Measurements from ENCODE around the gene COL20A1. TPM values are rescaled to one million over a fixed set of nuclear protein-coding genes. Genes with fewer than 3 reads are reported as not detected.

Gene COL20A1
- total RNA-seq, 4 donors from 2014 or later: 0.97 to 1.2 TPM; not detected in 2

DNA sequence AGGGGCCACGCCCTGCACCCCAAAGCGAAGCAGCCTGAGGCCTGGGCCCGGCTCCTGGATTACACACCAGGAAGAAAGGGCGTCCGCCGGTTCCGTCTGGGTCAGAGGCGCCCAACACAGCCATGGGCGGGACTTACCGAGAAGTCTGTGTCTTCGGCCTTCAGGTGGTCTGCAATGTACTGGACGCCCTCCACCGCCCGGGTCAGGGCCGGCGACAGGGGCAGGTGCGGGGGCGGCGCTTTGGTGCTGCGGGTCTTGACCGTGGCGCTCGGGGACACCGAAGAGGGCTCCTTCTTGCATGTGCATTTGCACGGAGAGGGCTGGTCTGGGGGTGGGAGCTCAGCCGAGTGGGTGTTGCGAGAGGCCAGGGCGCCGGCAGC, 56.5 kb downstream of the COL20A1 start:
- no peak for TF ChIP-seq POLR2A (IDR thresholded peaks at IDR 0.05)
- TF ChIP-seq, protein P1, sequence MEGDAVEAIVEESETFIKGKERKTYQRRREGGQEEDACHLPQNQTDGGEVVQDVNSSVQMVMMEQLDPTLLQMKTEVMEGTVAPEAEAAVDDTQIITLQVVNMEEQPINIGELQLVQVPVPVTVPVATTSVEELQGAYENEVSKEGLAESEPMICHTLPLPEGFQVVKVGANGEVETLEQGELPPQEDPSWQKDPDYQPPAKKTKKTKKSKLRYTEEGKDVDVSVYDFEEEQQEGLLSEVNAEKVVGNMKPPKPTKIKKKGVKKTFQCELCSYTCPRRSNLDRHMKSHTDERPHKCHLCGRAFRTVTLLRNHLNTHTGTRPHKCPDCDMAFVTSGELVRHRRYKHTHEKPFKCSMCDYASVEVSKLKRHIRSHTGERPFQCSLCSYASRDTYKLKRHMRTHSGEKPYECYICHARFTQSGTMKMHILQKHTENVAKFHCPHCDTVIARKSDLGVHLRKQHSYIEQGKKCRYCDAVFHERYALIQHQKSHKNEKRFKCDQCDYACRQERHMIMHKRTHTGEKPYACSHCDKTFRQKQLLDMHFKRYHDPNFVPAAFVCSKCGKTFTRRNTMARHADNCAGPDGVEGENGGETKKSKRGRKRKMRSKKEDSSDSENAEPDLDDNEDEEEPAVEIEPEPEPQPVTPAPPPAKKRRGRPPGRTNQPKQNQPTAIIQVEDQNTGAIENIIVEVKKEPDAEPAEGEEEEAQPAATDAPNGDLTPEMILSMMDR (IDR thresholded peaks at IDR 0.05): no peak
- Histone ChIP-seq H3K9me3 (no peaks in the 10 kb centered on the region), H3K36me3 (no peaks in the 10 kb centered on the region), H3K4me3 (no peak overlapping the region), H3K27me3 (no peaks in the 10 kb centered on the region), H3K4me1 (no peaks in the 10 kb centered on the region), H3K27ac (no peak overlapping the region)
- intact Hi-C loops (cut with DNase I; ENCODE audit: low total_unique reads): no loop called here
- no peak for DNase-seq

DNA sequence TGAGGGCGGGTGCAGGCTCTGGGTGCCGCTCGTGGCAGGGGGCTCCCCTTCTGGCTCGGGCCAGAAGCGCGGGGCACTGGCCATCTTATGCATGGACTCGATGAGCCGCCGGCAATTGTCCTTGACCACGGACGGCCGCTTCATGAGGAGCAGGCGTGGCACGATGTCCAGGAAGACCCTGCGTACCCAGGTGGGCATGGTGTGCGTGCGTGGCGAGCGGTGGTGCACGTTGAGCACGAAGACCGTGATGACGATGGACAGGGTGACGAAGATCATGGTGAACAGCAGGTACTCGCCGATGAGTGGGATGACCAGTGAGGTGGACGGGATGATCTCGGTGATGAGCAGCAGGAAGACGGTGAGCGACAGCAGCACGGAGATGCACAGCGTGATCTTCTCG, 57.2 kb downstream of the COL20A1 start:
- TF ChIP-seq, protein P1 (IDR thresholded peaks at IDR 0.05): no peak
- no peak for TF ChIP-seq POLR2A (IDR thresholded peaks at IDR 0.05)
- Histone ChIP-seq H3K27ac (no peak overlapping the region), H3K9me3 (no peaks in the 10 kb centered on the region), H3K4me1 (no peaks in the 10 kb centered on the region), H3K36me3 (no peaks in the 10 kb centered on the region), H3K4me3 (no peak overlapping the region), H3K27me3 (no peaks in the 10 kb centered on the region)
- intact Hi-C loops (cut with DNase I; ENCODE audit: low total_unique reads): no loop called here
- DNase-seq: no peak

DNA sequence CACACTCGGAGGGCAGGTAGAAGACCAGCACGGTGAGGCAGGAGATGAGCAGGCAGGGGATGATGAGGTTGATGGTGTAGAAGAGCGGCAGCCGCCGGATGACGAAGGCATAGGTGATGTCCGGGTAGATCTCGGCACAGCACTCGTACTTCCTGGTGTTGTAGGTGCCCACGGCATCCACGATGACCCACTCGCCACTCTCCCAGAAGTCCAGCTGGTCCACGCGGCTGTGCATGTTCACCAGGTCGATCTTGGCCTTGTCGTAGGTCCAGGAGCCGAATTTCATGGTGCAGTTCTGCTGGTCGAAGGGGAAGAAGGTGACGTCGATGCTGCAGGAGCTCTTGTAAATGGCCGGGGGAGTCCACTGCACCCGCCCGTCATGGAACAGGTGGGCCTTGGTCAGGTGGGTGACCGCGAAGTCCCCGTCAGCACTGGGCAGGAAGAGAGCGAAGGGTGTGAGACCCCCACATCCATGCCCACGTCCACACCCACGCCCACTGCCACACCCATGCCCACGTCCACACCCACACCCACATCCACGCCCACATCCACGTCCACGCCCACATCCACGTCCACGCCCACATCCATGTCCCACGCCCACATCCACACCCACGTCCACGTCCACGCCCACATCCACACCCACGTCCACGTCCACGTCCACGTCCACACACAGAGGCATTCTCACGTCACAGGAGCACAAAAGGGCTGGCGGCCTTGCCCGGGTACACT, 57.8 kb downstream of the COL20A1 start:
- intact Hi-C loops (cut with DNase I; ENCODE audit: low total_unique reads): no loop called here
- H3K36me3 ChIP-seq: no peaks in the 10 kb centered on the region
- no peaks in the 10 kb centered on the region for H3K4me1 ChIP-seq
- no peak for DNase-seq
- H3K27me3 ChIP-seq: no peaks in the 10 kb centered on the region
- TF ChIP-seq, protein P1 (IDR thresholded peaks at IDR 0.05): no peak
- no peak for TF ChIP-seq POLR2A (IDR thresholded peaks at IDR 0.05)
- no peak overlapping the region for H3K27ac ChIP-seq
- no peak overlapping the region for H3K4me3 ChIP-seq
- no peaks in the 10 kb centered on the region for H3K9me3 ChIP-seq

DNA sequence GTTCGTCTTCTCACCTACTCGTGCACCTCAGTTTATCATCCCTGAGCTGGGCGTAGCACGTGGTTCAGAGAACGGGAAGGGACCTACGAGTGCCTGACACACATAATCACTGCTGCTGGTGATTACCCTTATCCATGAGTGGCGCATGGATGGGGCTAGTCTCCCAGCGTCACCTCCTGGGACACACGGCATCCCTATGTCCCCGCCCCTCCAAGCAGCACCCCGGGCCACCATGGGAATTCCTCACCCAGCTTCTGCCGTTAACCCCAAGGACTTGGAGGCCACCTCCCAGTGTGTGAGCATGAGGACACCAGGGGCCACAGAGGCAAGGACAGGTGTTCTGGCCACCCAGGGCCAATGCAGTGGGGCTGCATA, 58.3 kb downstream of the COL20A1 start:
- H3K4me3 ChIP-seq: no peak overlapping the region
- DNase-seq: no peak
- TF ChIP-seq POLR2A (IDR thresholded peaks at IDR 0.05): no peak
- TF ChIP-seq, protein P1 (IDR thresholded peaks at IDR 0.05): no peak
- H3K27me3 ChIP-seq: no peaks in the 10 kb centered on the region
- H3K4me1 ChIP-seq: no peaks in the 10 kb centered on the region
- intact Hi-C loops (cut with DNase I; ENCODE audit: low total_unique reads): no loop called here
- H3K27ac ChIP-seq: no peak overlapping the region
- no peaks in the 10 kb centered on the region for H3K9me3 ChIP-seq
- H3K36me3 ChIP-seq: no peaks in the 10 kb centered on the region

DNA sequence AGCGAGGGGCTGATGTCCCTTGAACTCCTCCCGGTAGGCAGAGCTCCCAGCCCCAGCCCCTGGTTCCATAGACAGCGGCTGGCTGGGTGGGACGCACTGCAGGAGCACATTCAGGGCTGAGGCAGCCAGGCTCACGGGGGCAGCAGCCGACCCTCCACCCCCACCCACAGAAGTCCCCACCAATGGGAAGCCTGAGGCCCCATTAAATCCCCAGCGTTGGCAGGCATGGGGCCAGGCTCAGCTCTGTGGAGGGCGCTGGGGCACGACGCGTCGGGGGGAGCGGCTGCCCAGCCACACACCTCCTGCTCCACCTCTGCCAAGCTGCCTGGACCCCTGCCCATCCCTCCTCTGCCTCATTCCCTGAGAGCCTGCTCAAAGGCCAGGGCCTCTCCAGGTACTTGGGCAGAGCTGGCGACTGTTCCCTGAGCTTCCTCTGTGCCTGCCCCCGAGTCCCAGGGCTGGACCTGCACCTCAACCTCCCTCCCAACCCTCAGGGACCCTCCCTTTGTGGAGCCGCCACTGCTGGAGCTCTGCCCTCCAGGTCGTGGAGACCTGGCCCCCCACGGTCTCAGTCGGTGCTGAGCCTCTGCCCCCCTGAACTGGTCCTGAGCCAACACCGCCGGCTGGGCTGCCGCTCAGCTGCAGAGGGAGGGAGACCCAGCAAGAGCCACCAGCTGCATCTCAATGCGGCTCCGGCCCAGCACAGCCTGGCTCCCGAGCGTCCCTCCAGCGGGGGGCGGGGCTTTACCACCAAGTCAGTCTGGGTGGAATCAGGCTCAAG, 59.0 kb downstream of the COL20A1 start:
- Histone ChIP-seq H3K36me3 (no peaks in the 10 kb centered on the region), H3K27me3 (no peaks in the 10 kb centered on the region), H3K4me3 (no peak overlapping the region), H3K4me1 (no peaks in the 10 kb centered on the region), H3K27ac (no peak overlapping the region), H3K9me3 (no peaks in the 10 kb centered on the region)
- TF ChIP-seq POLR2A (IDR thresholded peaks at IDR 0.05): no peak
- TF ChIP-seq, protein P1 (IDR thresholded peaks at IDR 0.05): no peak
- intact Hi-C loops (cut with DNase I; ENCODE audit: low total_unique reads): no loop called here
- no peak for DNase-seq

Measured in uterus (tissue), 4 donors.